Upper lobe of left lung (tissue), 4 donors: ENCODE measurements around the gene KRT78.

Experiments
- CTCF ChIP-seq, 6 experiments: fragments of 450-650 bp in 4 of 6; fragments of 200-600 bp in 2 of 6; sonication (generic) in 2 of 6; IDR thresholded peaks; one replicate each; pipeline ENCODE4 v1.5.1; 2016 to 2019; ENCODE audit warnings: antibody characterized with exemption in 6 of 6
- EP300 ChIP-seq, 4 donors: sonication (generic); formaldehyde crosslinking; IDR thresholded peaks; one replicate each; pipeline ENCODE4 v1.5.1; 2017; ENCODE audit warnings: antibody characterized with exemption in 4 of 4, control low read depth in 2 of 4

- TF ChIP-seq CTCF (IDR thresholded peaks at IDR 0.05), result no peak
- TF ChIP-seq EP300 (IDR thresholded peaks at IDR 0.05), result no peak
Observed at GRCh38 chr12:52805739-52806138, 43.1 kb downstream of the KRT78 start.
